CD4-positive, alpha-beta T cell treated with Interferon gamma for 1 hour (primary cell): Measurements from ENCODE around the gene PDZD7.

Source experiments
- DNase-seq: peaks from one replicate; pipeline ENCODE4 v3.0.0-alpha.2; 2020

Gene PDZD7

GRCh38 chr10:101031128-101031795 lies at the start of gene PDZD7, which contains the start of gene SFXN3:
TSS of gene PDZD7 (minus strand) at chr10:101031129. CDS start at chr10:101030219, 910 bp downstream.
TSS of gene SFXN3 (plus strand) at chr10:101031234. CDS start at chr10:101034695, 3,461 bp downstream.
- DNase-seq: peak; percentile 93

GRCh38 chr10:101079874-101080273 lies 48.9 kb upstream of the PDZD7 start:
- no peak for DNase-seq

GRCh38 chr10:101076630-101077029 lies 45.7 kb upstream of the PDZD7 start:
- DNase-seq: no peak

GRCh38 chr10:101075775-101076174 lies 44.8 kb upstream of the PDZD7 start:
- no peak for DNase-seq

- DNase-seq: no peak
Measured at GRCh38 chr10:101073631-101074030, 42.7 kb upstream of the PDZD7 start.

- DNase-seq: no peak
Measured at GRCh38 chr10:101072923-101073322, 42.0 kb upstream of the PDZD7 start.

GRCh38 chr10:101071885-101072433 lies 41.0 kb upstream of the PDZD7 start:
- DNase-seq: no peak

GRCh38 chr10:101071267-101071884 lies 40.4 kb upstream of the PDZD7 start:
- peak; percentile 79 for DNase-seq

- no peak for DNase-seq
Measured at GRCh38 chr10:101070098-101070497, 39.2 kb upstream of the PDZD7 start.

- no peak for DNase-seq
Measured at GRCh38 chr10:101069441-101069840, 38.5 kb upstream of the PDZD7 start.

- DNase-seq: peak; percentile 73
Measured at GRCh38 chr10:101067356-101068083, 36.6 kb upstream of the PDZD7 start.

GRCh38 chr10:101066896-101067355 lies 36.0 kb upstream of the PDZD7 start:
- DNase-seq: no peak

- DNase-seq: peak; percentile 52
Measured at GRCh38 chr10:101066146-101066895, 35.4 kb upstream of the PDZD7 start.

- no peak for DNase-seq
Measured at GRCh38 chr10:101065481-101066145, 34.7 kb upstream of the PDZD7 start.

- DNase-seq: no peak
Measured at GRCh38 chr10:101064415-101065030, 33.6 kb upstream of the PDZD7 start.

GRCh38 chr10:101063548-101064414 lies 32.9 kb upstream of the PDZD7 start:
- no peak for DNase-seq

- DNase-seq: no peak
Measured at GRCh38 chr10:101063050-101063525, 32.2 kb upstream of the PDZD7 start.

- peak; percentile 42 for DNase-seq
Measured at GRCh38 chr10:101062232-101063049, 31.5 kb upstream of the PDZD7 start.

GRCh38 chr10:101061624-101062231 lies 30.8 kb upstream of the PDZD7 start, which contains the start of gene KAZALD1:
TSS of gene KAZALD1 (plus strand) at chr10:101061989. CDS start at chr10:101062593, 604 bp downstream.
- no peak for DNase-seq
